ENCODE data around the gene MC3R. TPM values are rescaled to one million over a fixed set of nuclear protein-coding genes. Genes with fewer than 3 reads are reported as not detected.

MC3R gene
- total and polyA plus RNA-seq, 2 donors (not counting 1 experiment from before 2014, with no cell fraction given) = not detected

DNA sequence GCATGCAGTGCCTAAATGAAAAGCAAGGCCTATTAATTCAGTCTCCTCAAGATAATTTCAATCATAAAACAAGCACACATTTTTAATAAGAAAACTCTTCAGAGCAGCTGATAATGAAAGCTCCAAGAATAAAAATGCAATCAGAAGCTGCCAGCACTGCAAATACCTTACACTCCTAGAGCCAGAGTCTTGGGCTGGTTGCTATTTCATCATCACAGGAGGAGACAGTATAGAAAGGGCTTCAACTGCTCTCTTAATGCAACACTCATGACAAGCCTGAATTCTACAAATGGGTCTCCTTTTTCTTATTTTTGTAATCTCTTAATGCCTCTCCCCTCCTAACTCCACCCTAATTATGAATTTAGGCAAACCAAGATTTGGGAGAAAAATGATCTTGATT lies 11.2 kb upstream of the MC3R start:
- Histone ChIP-seq H3K9ac (ENCODE audit: insufficient read depth, low read length) (no peak overlapping the region), H3K9me3 (ENCODE audit: control insufficient read depth, insufficient read depth, low read depth, low read length) (no peaks in the 10 kb centered on the region), H3K79me2 (ENCODE audit: control insufficient read depth, insufficient read depth, low read length) (no peaks in the 10 kb centered on the region), H3K4me3 (replicated peaks in 1 of 4; ENCODE audit: control extremely low read depth in 1 of 4, insufficient read depth in 1 of 4, low read depth in 3 of 4, low read length in 4 of 4) (no peak overlapping the region), H2AFZ (ENCODE audit: low read length) (no peak overlapping the region), H3K27ac (ENCODE audit: insufficient read depth, low read length) (no peak overlapping the region), H3K27me3 (ENCODE audit: control insufficient read depth, insufficient read depth, low read length) (no peaks in the 10 kb centered on the region), H3K4me1 (ENCODE audit: control insufficient read depth, extremely low read depth, insufficient read depth, low read length) (no peaks in the 10 kb centered on the region), H3K36me3 (ENCODE audit: control insufficient read depth, insufficient read depth, low read length) (no peaks in the 10 kb centered on the region), H3K4me2 (ENCODE audit: extremely low read depth, insufficient read depth, low read length) (no peak overlapping the region), H4K20me1 (ENCODE audit: control insufficient read depth, extremely low read depth, insufficient read depth, low read length) (no peaks in the 10 kb centered on the region)
- no peak for TF ChIP-seq EZH2 (IDR thresholded peaks at IDR 0.05; ENCODE audit: low read length, missing control alignments)
- TF ChIP-seq, protein P1, sequence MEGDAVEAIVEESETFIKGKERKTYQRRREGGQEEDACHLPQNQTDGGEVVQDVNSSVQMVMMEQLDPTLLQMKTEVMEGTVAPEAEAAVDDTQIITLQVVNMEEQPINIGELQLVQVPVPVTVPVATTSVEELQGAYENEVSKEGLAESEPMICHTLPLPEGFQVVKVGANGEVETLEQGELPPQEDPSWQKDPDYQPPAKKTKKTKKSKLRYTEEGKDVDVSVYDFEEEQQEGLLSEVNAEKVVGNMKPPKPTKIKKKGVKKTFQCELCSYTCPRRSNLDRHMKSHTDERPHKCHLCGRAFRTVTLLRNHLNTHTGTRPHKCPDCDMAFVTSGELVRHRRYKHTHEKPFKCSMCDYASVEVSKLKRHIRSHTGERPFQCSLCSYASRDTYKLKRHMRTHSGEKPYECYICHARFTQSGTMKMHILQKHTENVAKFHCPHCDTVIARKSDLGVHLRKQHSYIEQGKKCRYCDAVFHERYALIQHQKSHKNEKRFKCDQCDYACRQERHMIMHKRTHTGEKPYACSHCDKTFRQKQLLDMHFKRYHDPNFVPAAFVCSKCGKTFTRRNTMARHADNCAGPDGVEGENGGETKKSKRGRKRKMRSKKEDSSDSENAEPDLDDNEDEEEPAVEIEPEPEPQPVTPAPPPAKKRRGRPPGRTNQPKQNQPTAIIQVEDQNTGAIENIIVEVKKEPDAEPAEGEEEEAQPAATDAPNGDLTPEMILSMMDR (conservative IDR thresholded peaks at IDR 0.05 in 1 of 2, IDR thresholded peaks at IDR 0.05 in 1 of 2; ENCODE audit: low read depth in 1 of 2, low read length in 2 of 2) = no peak
- DNase-seq (ENCODE audit: low read depth in 2 of 2) = no peak

DNA sequence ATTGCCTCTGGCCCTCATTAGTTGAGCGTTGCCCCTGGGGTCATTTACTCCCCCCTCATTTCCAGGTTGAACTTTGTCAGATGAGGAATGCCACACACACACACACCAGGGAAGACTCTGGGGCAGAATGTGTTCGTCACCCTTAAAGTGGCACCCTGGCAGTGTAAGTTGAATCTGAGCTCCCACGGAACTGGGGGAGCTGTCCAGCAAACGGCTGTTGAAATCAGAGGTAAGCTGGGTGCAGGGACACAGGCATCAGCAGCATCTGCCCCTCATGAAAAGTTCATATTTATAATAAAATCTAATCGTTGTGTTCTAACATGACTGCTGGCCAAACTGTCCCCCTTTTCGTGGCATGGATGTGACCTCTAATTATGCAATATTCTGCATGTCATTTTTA lies 4.3 kb upstream of the MC3R start:
- H3K27ac ChIP-seq (ENCODE audit: insufficient read depth, low read length) = no peak overlapping the region
- H2AFZ ChIP-seq (ENCODE audit: low read length) = no peak overlapping the region
- H3K4me3 ChIP-seq (replicated peaks in 1 of 4; ENCODE audit: control extremely low read depth in 1 of 4, insufficient read depth in 1 of 4, low read depth in 3 of 4, low read length in 4 of 4) = no peak overlapping the region

DNA sequence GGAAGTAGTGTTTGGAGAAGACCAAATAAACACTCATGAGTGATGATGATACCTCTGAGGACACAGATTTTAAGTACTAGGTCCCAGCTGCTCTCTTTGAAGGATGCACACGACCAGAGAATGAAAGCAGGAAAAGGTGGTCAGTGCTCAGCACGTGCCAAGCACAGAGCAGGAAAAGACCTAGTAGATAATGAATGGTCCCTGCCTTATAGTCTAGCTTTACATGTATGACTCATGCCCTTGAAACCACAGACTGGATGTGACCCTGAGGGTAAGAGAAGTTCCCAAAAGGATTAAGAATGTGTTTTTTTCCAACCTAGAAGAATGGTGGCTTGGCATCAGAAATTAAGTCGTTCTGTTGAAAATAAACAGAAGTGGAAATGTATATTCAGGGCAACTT lies 2.8 kb upstream of the MC3R start:
- Histone ChIP-seq H3K27ac (ENCODE audit: insufficient read depth, low read length) (no peak overlapping the region), H3K9ac (ENCODE audit: insufficient read depth, low read length) (no peak overlapping the region), H2AFZ (ENCODE audit: low read length) (no peak overlapping the region), H4K20me1 (ENCODE audit: control insufficient read depth, extremely low read depth, insufficient read depth, low read length) (no peaks in the 10 kb centered on the region), H3K9me3 (ENCODE audit: control insufficient read depth, insufficient read depth, low read depth, low read length) (no peaks in the 10 kb centered on the region), H3K4me2 (ENCODE audit: extremely low read depth, insufficient read depth, low read length) (no peak overlapping the region), H3K36me3 (ENCODE audit: control insufficient read depth, insufficient read depth, low read length) (no peaks in the 10 kb centered on the region), H3K4me1 (ENCODE audit: control insufficient read depth, extremely low read depth, insufficient read depth, low read length) (no peaks in the 10 kb centered on the region), H3K79me2 (ENCODE audit: control insufficient read depth, insufficient read depth, low read length) (no peaks in the 10 kb centered on the region), H3K4me3 (replicated peaks in 1 of 4; ENCODE audit: control extremely low read depth in 1 of 4, insufficient read depth in 1 of 4, low read depth in 3 of 4, low read length in 4 of 4) (no peak overlapping the region), H3K27me3 (ENCODE audit: control insufficient read depth, insufficient read depth, low read length) (no peaks in the 10 kb centered on the region)
- peak in 1 of 2 donors; percentile 4 for DNase-seq (ENCODE audit: low read depth in 2 of 2)
- no peak for TF ChIP-seq EZH2 (IDR thresholded peaks at IDR 0.05; ENCODE audit: low read length, missing control alignments)
- TF ChIP-seq, protein P1 (conservative IDR thresholded peaks at IDR 0.05 in 1 of 2, IDR thresholded peaks at IDR 0.05 in 1 of 2; ENCODE audit: low read depth in 1 of 2, low read length in 2 of 2) = no peak

More for the DNA sequence above, 4.3 kb upstream of the MC3R start:
- TF ChIP-seq, protein P1 (conservative IDR thresholded peaks at IDR 0.05 in 1 of 2, IDR thresholded peaks at IDR 0.05 in 1 of 2; ENCODE audit: low read depth in 1 of 2, low read length in 2 of 2) = no peak
- no peak for TF ChIP-seq EZH2 (IDR thresholded peaks at IDR 0.05; ENCODE audit: low read length, missing control alignments)
- Histone ChIP-seq H4K20me1 (ENCODE audit: control insufficient read depth, extremely low read depth, insufficient read depth, low read length) (no peaks in the 10 kb centered on the region), H3K79me2 (ENCODE audit: control insufficient read depth, insufficient read depth, low read length) (no peaks in the 10 kb centered on the region), H3K9me3 (ENCODE audit: control insufficient read depth, insufficient read depth, low read depth, low read length) (no peaks in the 10 kb centered on the region), H3K4me2 (ENCODE audit: extremely low read depth, insufficient read depth, low read length) (no peak overlapping the region), H3K4me1 (ENCODE audit: control insufficient read depth, extremely low read depth, insufficient read depth, low read length) (no peaks in the 10 kb centered on the region), H3K9ac (ENCODE audit: insufficient read depth, low read length) (no peak overlapping the region), H3K36me3 (ENCODE audit: control insufficient read depth, insufficient read depth, low read length) (no peaks in the 10 kb centered on the region), H3K27me3 (ENCODE audit: control insufficient read depth, insufficient read depth, low read length) (no peaks in the 10 kb centered on the region)
- DNase-seq (ENCODE audit: low read depth in 2 of 2) = no peak
